NCI-H774 (cell line): ENCODE data around the gene PTPRD.

ENCODE experiments used
- DNase-seq: peaks from one replicate; lab custom pipeline; 2025; lab: John Stamatoyannopoulos, UW

The PTPRD gene

DNA sequence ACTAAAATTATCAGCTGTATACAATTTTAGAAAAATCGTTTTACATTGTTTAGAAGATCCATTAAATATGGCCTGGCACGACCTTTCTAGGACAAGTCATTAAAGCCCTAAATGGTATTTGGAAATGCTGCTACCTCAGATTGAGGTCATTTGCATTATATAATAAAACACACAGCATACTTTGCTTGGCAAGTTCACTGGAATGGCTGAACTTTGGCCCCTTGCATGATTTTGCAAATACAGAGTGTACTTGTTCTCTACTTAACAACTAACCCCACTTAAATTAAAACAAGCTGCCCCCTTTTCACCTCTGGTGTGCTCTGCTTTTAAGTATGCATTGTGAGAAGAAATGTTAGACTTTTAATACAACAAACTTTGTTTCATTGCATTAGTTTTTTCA lies 860.1 kb downstream of the PTPRD start:
- no peak for DNase-seq

DNA sequence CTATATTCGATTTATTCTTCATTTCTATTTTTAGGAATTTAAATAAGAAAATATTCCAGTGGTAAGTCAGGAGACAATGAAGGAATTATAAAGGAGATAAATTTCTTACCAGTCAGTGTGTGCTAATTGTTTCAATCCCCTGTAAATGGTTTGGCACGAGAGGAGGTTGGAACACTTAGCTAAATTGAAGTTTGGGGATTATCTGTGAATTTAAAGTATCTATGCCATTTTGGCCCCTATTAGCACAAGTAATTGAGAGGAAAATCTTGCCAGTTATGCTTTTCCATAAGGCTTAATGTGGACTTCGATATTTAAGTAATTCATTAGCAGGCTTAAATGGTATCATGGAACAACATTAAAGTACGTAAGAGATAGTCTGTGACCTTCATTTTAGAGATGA lies 860.8 kb downstream of the PTPRD start:
- no peak for DNase-seq

DNA sequence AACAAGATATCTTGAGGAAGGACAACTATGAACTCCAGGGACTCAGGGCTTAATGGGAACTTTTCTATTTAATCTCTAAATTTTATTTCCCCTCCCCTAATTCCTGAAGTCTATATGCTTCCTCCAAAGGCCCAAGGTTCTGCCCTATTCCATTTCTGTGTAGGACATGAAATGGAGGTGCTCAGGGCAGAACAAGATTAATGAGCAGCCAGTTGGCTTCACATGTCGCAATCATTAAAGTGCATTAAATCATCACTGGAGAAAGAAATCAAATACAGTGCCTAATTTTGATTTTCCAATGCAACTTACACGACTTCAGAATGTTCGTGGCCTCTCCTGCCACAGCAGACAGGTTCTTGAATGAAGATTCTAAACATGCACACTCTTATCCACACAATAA lies 862.1 kb downstream of the PTPRD start:
- DNase-seq: no peak

DNA sequence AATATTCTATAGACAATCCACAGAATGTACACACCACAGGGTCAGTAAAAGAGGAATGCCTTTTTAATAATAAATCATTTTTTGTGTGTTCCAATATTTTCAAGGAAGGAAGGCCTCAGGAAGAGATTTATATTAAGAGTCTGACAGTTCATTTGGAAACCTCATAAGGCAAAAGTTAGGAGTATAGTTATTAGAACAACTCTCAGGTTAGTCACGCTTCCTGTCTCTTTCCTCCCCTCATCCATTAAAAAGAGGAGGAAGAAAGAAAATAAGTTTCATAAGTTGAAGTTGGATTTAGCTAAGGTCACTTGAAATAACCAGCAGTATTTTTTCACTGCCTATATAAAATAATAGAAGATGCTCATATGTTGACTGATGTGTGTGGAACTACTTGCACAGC lies 863.2 kb downstream of the PTPRD start:
- DNase-seq: no peak

DNA sequence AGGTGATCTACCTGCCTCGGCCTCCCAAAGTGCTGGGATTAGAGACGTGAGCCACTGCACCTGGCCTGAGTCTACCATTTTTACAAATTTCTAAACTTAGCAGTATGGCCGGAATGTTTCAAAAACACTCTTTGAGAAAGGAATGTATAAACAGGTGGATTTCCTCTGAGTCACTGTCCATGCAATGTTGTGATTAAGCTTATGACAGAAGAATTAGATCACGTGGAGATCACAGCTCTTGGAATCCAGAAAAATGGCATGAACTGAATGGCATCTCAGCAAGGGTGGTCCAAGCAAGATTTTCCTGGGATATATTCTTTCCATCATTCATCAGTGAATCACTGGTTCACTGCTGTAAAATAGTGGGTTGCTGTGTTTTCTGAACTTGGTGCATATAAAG lies 865.0 kb downstream of the PTPRD start:
- DNase-seq: no peak

DNA sequence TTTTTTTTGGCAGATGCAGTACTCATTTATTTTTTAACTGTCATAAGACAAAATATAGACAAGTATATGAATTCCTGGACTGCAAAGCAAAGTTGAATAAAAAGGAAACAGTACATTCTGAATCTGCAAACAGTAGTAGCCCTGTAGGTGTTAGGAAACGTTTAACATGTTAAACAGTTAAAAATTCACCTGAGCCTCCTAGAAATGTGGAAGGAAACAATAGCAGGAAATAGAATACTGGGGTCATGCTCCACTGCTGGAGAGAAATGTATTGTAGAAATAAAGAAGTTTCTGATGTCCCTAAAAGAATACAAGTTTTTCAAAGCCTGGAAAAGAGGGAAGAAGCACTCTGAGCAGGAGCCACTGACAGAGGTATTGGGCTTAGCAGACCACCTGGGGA lies 866.0 kb downstream of the PTPRD start:
- no peak for DNase-seq

DNA sequence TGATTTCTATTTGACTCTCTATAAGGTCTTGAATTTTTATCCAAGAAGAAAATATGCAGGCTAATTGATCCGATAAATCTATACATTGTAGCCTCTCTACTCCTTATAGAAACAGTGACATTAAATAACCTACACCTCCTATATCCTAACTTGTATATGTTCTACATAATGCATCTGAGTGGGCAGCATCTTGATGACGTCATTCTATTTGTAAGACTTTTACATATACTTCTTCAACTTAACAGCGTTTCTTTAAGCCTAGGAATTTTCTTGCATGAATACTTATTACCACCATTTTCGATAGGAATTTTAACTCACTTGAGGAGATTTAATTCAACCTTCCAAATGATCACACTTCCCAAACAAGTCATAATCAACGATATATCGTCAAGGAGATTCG lies 869.0 kb downstream of the PTPRD start:
- no peak for DNase-seq

DNA sequence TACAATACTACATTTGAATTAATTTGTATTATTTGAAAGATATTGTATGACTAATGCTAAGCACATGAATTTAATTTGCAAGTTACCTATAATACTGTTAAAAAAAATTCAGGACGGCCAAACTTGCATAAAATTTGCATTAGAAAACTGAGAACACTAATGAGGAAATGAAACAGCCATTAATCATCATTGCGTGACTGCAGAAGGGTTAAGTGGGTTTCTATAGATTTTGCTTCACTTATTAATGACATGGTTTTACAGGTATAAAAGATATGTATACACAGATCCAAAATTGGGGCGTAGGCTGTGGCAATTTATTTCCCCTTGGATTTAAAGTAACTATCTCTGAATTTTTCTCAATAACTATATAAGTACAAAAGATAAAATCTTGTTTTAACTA lies 882.6 kb downstream of the PTPRD start:
- no peak for DNase-seq

DNA sequence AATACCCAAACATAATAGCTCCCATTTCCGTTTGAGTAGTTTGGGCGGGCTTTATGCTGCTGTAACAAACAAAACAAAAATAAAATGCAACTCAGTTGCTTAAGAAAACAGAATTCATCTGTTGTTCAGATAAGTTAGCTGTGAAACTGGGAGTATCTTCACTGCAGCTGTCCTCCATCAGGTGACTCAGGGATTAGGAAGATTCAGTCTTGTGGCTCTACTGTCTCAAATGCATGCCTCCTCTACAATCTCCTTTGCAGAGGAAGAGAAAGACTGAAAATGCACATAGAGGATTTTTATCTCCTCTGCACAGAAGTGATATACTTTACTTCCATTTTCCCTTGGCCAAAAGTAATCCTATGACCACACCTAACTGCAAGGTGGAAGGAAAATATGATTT lies 883.7 kb downstream of the PTPRD start:
- DNase-seq: no peak

DNA sequence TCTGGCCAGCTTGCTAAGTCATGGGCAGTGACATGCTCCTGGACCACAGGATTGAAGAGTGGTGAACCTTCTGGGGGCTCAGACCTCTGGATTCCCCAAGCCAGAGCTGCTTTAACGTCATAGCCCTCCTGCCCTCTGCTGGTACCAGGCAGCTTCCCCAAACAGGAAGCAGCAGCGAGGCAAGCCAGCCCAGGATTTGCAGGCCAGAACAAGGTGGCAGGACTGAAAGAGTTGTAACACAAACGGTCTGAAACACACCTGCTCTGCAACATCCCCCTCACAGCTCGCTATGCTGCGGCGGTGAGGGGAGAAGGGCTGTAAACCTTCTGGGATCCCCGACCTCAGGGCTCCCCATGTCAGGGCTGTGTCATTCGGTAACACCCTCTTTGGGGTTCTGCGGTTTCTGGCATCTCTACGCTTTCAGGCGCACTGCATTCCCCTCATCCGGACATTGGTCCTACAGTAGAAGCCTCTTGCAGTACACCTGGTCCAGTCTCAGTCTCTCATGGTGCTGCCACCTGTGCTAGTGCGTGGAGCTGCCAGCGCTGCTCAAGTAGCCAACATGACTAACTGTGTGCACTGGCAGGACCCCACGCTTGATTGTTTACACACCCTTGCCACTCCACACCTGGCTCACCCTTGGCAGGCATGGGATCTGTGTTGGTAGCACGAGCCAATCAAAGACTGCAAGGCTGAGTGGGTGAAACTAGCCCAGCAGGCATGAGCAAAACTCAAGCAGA lies 893.3 kb downstream of the PTPRD start:
- DNase-seq: no peak

DNA sequence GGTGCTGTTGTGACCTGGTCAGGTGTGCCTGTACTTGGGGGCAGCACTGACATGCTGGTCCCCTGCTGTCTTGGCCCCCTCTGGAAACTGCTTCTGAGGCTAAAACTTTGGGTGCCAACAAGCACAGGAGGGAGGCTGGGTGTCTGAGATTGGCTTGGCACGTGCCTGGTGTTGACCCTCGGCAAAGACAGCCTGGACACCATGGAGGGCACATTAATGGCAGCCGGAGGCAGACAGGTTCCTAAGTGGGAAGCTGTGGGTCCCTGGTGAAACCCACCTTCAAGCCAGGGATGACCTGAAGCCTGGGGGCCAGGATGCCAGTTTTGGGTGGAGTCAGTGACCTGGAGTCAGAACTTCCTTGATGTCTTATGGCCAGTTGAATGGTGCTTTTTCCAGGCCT lies 894.1 kb downstream of the PTPRD start:
- no peak for DNase-seq

DNA sequence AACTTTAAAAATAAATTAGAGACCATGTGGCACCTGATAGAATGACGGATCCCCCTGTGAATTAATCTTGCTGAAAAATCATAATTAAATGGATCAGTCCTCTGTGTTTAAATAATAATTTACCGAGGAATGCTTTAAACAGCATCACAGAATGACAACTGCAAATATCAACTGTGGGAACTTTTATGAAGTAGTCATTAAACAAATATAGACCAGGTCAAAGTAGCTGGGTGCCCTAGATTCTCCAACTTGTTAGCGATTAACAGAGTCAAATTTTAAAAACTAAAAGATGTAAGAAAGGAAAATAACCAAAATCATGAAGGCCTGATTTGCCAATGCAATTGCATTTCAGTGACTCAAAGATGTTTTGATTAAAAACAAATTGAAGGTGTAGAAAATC lies 933.4 kb downstream of the PTPRD start:
- no peak for DNase-seq

DNA sequence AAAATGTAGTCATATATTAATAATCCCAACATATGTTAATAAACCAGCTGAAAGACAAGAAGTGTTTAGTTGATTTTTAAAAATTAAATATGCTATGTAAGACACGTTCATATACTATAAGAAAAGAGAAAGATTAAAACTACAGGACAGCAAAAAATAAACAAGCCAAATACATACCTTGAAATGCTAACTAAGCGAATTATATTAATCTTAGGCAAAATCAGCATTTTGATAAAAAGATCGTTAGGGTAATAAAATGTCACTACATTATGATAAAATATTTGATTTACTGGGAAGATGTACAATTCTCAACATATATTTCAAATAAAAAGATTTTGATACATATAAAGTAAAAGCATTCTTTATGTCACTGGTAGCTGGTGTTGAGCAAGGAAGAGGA lies 938.3 kb downstream of the PTPRD start:
- no peak for DNase-seq

DNA sequence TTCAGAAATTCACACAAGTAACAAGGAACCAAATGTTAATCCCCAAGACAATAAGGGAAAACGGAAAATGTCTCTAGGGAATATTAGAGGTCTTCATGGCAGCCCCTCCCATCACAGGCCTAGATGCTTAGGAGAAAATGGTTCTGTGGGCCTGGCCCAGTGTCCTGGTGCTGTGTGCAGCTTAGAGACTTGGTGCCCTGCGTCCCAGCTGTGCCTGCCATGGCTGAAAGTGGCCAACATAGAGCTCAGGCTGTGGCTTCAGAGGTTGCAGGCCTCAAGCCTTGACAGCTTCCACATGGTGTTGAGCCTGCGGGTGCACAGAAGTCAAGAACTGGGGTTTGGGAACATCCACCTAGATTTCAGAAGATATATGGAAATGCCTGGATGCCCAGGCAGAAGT lies 942.3 kb downstream of the PTPRD start:
- no peak for DNase-seq

DNA sequence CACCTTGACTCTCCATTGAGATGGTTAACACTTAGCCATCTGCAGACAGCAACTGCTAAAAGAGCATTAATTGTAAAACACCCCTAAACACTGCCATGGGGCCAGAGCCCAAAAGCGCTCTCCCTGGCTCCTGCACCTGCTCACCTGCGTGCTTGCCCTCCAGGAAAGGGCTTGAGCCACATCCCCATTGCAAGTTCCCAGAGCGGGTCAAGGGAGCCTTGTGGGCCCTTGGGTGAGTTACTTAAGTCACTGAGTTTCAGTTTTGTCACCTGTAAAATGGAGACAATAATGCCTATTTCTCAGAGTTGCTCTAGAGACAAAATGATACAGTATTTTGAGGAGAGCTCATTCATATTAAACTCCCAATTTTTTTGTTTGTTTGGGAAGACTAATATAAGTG lies 967.8 kb downstream of the PTPRD start:
- DNase-seq: no peak

DNA sequence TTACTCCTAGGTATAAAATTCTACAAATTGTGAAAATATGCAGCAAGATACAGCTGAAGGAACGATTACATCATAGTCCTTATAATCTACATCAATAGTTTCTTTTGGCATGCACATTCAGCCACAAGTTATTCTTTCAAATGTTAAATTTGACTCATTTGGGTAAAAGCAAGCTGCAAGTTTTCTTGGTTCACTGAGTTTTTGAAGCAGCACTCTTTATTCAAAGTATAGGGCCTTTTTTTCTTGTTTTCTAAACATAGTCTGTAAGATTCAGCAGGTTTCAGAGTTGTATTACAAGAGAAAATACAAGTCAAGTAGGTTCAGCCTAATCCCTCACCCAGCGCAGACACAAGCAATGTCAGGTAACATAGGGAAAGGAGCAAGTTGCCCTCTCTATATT lies 981.5 kb downstream of the PTPRD start:
- no peak for DNase-seq

DNA sequence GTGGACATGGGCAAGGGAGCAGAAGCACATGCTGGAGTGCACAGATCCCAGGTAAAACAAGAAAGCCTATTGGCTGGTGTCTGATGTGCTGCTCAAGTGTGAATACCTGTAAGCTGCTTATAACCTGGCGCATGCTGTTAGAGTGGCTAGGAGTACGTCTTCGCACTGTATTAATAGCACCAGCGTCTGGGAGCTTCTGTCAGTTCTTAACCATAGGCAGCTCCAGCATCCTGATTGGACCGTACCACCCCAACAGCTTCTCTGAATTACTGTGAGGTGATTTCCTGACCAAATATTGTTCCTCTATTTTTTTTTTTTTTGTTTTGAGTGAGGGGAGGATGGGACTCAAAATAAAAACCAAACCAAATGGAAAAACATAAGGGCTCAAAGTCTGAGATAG lies 987.6 kb downstream of the PTPRD start:
- no peak for DNase-seq

DNA sequence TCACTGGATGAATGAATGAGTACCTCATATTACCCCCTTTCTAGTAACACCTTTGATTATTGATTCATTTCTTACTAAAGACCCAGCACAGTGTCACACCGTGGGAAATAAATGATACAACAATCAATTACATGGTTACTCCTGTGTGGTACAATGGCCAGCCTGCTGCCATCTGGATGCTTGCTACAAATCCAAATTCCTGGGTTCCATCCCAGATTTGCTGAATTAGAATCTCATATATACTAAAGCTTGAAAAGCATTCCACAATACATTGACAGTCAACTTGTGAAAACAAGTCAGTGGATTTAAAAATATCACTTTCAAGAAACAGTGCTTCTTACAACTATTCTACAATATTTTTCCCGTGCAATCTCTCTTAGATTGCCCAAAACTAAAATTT lies 989.3 kb downstream of the PTPRD start:
- DNase-seq: no peak

DNA sequence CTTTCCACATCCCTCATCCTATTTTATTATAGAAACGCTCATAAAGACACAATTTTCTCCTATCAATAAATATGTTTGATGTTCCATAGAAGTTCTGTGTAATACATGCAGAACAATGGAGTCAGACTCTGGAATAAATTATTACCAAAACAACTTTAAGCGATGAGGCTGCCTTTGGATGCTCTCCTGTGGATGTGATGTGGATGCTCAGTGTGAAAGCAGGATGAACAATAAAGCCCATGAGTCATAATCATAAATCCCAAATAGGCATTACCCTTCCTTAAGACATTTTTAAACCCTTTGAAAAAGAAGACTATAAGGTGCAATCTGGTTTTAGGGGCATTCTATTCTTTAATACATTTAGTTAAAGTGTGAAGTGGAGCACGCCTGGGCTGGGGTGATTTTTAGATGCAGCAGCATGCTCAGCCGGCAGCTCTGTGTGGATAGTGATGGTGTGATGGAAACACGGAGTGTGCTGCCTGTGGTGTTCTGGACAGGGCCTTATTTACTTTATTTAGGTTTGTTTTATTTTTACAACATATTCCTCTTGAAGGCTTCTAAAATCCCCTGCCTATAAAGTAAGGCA lies 991.4 kb downstream of the PTPRD start:
- DNase-seq: no peak

DNA sequence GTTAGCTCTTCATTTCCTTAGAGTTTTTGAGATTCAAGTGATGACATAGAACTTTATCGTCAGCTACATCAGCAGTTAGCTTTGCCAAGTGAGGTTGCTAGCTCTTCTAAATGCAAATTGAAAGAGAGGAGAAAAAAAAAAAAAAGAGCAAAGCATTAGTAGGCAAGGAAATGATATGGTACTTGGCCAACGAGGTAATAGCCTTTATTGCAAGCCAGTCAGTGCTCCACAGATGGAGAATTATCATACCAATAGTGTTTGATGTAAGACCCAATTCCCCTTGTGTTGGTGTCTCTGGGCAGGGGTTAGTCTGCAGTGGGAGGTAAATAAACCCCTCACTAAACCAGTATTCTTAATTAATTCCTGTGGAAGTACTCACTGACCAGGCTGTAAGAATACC lies 992.1 kb downstream of the PTPRD start:
- DNase-seq: no peak

DNA sequence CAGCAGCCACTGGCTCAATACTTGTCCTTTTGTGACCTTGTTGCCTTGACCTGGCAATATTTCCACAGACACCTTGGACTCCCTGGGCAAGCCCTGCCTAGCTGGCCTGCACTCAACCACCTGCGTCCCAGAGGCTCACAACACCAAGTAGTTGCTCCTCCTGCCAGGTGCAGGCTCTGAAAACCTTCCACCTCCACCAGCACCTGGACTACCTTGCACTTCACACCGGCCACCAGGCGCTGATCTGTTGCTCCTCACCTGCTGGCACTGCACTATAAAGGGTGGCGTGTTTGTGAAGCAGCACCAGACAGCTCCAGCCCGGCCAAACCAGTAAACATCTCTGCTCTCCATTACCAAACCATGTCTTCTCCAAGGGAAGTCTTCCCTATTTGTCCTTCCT lies 997.7 kb downstream of the PTPRD start:
- DNase-seq: no peak

DNA sequence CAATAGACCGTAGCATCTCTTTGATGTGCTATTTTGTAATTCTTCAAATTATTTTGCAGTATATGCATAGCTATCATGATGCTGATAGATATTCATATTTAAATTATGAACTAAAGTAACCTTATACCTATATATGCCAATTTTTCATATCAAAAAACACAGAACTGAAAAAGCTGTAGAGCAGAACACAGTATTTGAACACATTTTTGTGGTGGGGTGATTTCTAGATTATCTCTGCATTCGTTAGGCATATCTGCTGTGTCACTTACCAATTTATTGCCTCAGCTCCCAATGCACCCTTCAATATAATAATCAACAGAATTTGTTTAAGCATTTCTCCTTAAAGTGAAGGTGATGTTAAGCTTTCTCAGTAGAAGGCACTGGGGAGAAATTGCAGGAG lies 998.2 kb downstream of the PTPRD start:
- DNase-seq: no peak

DNA sequence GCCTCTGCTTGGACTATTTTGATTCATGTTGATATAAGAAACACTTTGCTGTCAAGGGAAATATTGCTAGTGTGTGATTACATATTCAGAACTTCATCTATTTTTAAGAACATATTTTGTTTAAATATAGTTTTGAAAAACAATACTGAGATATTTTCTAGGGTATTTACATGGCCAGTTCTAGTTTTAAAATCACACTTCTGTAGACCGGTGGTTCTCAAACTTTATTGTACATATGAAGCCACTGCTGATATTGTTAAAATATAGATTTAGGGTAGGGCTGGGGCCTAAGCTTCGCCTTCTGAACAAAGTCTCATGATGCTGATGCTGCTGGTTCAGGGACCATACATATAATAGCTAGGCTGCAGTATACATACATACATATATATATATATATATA lies 1000.0 kb downstream of the PTPRD start:
- no peak for DNase-seq

DNA sequence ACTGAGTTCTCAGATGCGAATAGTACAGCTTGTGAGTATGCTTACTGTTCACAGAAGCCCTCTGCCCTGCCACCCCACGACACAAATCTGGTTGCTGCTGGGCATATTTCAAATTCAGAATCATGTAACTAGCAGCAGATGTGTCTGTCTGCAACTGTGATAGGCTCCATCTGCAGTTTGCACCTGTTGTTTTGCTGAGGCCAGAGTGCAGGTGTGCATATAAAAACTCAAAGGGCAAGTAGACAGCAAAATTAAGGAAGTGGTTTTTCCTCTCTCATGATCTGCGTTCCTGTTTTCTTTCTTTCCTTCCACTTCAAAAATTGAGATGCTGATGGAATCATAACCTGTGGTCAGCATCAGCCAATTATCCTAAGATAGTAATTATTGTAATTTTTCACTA lies 1000.5 kb downstream of the PTPRD start:
- DNase-seq: peak; percentile 84
